22Rv1 (cell line): ENCODE measurements around the gene GPR132.

Source experiments
- CTCF ChIP-seq: fragments of 450-650 bp; IDR thresholded peaks from 2 replicates; pipeline ENCODE4 v1.5.1; 2017; ENCODE audit warnings: mild to moderate bottlenecking
- ZFX ChIP-seq: fragments of 450-650 bp; IDR thresholded peaks from 2 replicates; pipeline ENCODE4 v1.6.1; 2017; ENCODE audit warnings: antibody characterized with exemption, borderline replicate concordance

DNA sequence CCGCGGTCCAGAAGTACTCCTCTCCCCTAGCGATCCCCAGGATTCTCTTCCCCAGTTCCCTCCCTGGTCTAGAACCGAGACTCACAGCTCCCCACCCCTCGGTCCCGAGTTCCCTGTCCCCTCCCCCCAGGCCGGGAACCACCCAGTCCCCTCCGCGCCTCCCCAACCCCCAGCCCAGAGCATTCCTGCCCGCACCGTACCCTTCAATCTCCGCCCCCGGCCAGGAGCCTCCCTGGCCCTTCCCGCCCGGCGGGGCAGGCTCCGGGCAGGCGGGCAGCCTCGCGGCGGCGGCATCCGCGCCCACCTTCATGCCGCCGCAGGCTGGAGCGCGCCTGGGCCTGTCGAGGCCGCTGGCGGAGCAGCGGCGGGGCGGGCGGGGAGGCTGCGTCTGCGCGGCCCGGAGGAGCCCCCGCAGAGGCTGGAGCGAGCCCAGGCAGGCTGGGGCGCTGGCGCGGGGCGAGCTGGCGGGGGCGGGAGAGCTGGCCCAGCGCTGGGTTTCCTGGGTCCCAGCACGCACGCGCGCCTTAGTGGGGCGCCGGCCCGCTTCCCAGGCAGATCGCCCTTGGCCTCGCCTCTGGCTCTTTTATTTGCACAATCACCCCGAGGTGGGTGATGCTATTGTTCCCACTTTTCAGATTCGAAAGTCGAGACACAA is 22.2 kb upstream of the GPR132 start:
- TF ChIP-seq ZFX: no peak
- TF ChIP-seq CTCF: no peak
